Measurements from ENCODE around the gene OR8K1. TPM values are rescaled to one million over a fixed set of nuclear protein-coding genes. Genes with fewer than 3 reads are reported as not detected.

Gene OR8K1
- not detected in 2 replicates for total RNA-seq (2014; rRNA removed; shearing (Covaris generic))

- no peak for DNase-seq (ENCODE audit: low spot score)
- in situ Hi-C loops (cut with HindIII; ENCODE audit: low sequenced_read_pairs), result no loop called here
These were observed at the start of gene OR8K1 for GRCh38 chr11:56345739-56346138. OR8K1 (plus strand) TSS chr11:56346039; CDS start chr11:56346039, 0 bp downstream.

GRCh38 chr11:56296898-56297297, 48.9 kb upstream of the OR8K1 start:
- no peak for DNase-seq (ENCODE audit: low spot score)
- in situ Hi-C loops (cut with HindIII; ENCODE audit: low sequenced_read_pairs), result no loop called here

DNA sequence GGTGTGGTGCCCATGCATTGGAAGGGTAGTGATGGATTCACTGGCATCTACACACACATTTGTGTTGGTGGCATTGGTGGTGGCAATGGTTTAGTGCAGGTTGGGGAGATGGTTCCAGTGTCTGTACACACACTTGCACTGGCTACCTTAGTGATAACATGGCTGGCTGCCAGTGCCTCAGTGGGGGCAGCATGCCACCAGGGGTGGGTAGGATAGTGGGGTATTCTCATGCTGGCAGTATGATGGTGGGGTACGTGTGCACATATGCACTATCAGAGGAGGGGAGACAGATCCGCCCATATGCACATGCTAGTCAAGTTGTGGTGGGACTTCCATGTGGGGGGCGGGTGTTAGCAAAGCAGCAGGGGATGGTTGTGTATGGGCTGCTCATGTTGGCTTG, 38.0 kb upstream of the OR8K1 start:
- in situ Hi-C loops (cut with HindIII; ENCODE audit: low sequenced_read_pairs), result no loop called here

DNA sequence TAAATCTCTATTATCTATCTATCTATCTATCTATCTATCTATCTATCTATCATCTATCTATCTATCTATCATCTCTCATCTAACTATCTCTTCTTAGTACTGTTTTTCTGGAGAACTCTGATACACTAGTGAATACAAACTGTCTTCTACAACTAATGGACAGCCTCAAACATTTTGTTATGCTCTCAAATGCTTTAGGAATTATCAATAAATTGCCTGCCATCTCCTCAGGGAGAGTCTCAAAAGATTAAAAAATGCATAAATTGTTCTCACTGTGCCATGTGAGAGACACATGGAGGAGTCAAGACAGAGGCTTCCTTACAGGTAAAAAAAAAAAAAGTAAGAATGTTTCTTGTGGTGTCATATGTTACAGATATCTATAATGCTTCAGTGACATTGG, 31.0 kb upstream of the OR8K1 start, which contains the start of gene OR8K3:
Gene OR8K3 (plus strand): TSS at position 301 of the 400 bp plus-strand sequence. CDS start 3,163 bp downstream, outside the sequence.
- no peak for DNase-seq (ENCODE audit: low spot score)
- in situ Hi-C loops (cut with HindIII; ENCODE audit: low sequenced_read_pairs), result no loop called here

More for the DNA sequence above, 38.0 kb upstream of the OR8K1 start:
- DNase-seq (ENCODE audit: low spot score), result no peak

GRCh38 chr11:56331861-56332491, 13.9 kb upstream of the OR8K1 start:
- in situ Hi-C loops (cut with HindIII; ENCODE audit: low sequenced_read_pairs), result no loop called here
- no peak for DNase-seq (ENCODE audit: low spot score)

DNA sequence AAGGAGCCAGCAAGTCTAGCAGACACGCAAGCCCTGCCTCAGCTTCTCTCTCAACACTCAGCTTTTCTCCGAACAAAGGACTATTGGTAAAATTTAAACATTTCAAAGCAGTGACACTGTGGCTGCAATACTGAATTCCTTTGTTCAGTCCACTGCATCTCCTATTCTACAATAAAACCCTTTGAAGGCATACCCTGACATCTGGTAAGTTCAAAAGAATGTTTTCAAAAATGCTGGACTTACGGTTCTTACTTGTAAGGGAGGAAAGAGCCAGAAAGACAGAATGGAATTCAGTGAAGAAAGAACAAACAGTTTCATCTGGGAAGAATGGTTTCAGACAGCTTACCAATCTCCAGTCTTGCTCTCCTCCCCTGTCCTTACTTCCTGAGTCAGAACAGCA, 12.7 kb upstream of the OR8K1 start:
- in situ Hi-C loops (cut with HindIII; ENCODE audit: low sequenced_read_pairs), result no loop called here
- DNase-seq (ENCODE audit: low spot score), result no peak

DNA sequence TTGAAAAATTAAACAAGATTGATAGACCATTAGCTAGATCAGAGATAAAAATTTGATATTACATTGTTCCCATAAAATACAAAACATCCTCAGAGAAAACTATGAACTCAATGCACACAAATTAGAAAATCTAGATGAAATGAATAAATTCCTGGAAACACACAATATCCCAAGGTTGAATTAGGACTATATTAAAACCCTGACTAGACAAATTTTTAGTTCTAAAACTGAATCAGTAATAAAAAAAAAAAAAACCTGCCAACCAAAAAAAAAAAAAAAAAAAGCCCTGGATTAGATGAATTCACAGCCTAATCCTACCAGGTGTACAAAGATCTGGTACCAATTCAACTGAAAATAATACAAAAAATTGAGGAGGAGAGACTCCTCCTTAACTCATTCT, 5.5 kb upstream of the OR8K1 start:
- DNase-seq (ENCODE audit: low spot score), result no peak
- in situ Hi-C loops (cut with HindIII; ENCODE audit: low sequenced_read_pairs), result no loop called here

- DNase-seq (ENCODE audit: low spot score), result no peak
- in situ Hi-C loops (cut with HindIII; ENCODE audit: low sequenced_read_pairs), result no loop called here
These were observed 8.2 kb downstream of the OR8K1 start, which contains the start of gene OR8J1 for GRCh38 chr11:56353991-56354390. OR8J1 (plus strand) TSS chr11:56354291; CDS start chr11:56360247, 5,956 bp downstream.

DNA sequence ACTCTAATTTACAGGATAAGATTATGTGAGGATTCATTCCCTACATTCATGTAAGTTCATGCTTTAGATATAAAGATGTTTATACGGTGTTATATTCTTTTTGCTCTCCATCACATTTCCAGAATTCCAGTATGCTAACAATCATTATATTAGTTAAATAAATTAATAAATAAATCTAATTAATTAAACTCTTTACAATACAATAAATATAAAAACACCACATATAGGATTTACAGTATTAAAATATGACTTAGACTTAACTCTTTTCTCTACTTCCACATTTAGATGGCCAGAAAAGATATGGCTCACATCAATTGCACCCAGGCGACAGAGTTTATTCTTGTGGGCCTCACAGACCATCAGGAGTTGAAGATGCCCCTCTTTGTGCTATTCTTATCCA, 29.5 kb downstream of the OR8K1 start, which contains the start of gene OR8U1:
Gene OR8U1 (plus strand): TSS at position 301 of the 400 bp plus-strand sequence. CDS start 0 bp downstream, at position 301.
- in situ Hi-C loops (cut with HindIII; ENCODE audit: low sequenced_read_pairs), result no loop called here
- DNase-seq (ENCODE audit: low spot score), result no peak

- in situ Hi-C loops (cut with HindIII; ENCODE audit: low sequenced_read_pairs), result no loop called here
- no peak for DNase-seq (ENCODE audit: low spot score)
These were observed 34.3 kb downstream of the OR8K1 start for GRCh38 chr11:56380120-56380519.

- DNase-seq (ENCODE audit: low spot score), result no peak
- in situ Hi-C loops (cut with HindIII; ENCODE audit: low sequenced_read_pairs), result no loop called here
These were observed 48.5 kb downstream of the OR8K1 start for GRCh38 chr11:56394381-56394780.

DNA sequence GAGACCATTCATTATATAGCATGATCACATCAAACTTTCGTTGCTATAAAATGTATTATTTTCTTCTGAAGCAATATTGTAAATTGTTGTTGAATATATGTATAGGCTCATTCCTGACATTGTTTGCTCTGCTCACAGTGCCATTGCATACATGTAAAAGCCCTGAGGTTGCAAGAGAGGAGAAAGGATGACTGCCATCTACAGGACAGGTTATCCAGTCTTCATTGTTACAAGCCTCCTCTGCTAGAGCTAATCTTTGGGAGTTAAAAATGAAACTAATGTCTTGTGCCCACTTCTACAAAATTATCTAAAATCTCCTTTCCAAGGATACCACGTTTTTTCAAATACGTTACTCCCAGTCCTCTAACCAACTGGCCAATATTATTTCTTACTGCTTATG, 50.2 kb downstream of the OR8K1 start:
- no peak for DNase-seq (ENCODE audit: low spot score)
- in situ Hi-C loops (cut with HindIII; ENCODE audit: low sequenced_read_pairs), result no loop called here

Other genes with a start within 250 kb of the OR8K1 start
- gene OR8H2, start 242.4 kb upstream of the OR8K1 start, total RNA-seq (2014; rRNA removed; shearing (Covaris generic)), result not detected in 2 replicates
- gene OR8H3, start 223.7 kb upstream of the OR8K1 start, total RNA-seq (2014; rRNA removed; shearing (Covaris generic)), result not detected in 2 replicates
- gene OR8J3, start 205.8 kb upstream of the OR8K1 start, total RNA-seq (2014; rRNA removed; shearing (Covaris generic)), result not detected in 2 replicates
- not detected in 2 replicates for gene OR8K5, start 185.7 kb upstream of the OR8K1 start, total RNA-seq (2014; rRNA removed; shearing (Covaris generic))
- not detected in 2 replicates for gene OR5J2, start 169.4 kb upstream of the OR8K1 start, total RNA-seq (2014; rRNA removed; shearing (Covaris generic))
- not detected in 2 replicates for gene OR5T2, start 111.8 kb upstream of the OR8K1 start, total RNA-seq (2014; rRNA removed; shearing (Covaris generic))
- gene OR5T3, start 93.8 kb upstream of the OR8K1 start, total RNA-seq (2014; rRNA removed; shearing (Covaris generic)), result not detected in 2 replicates
- gene OR5T1, start 71.9 kb upstream of the OR8K1 start, total RNA-seq (2014; rRNA removed; shearing (Covaris generic)), result not detected in 2 replicates
- gene OR8H1, start 53.8 kb upstream of the OR8K1 start, total RNA-seq (2014; rRNA removed; shearing (Covaris generic)), result not detected in 2 replicates
- not detected in 2 replicates for gene OR8K3, start 30.9 kb upstream of the OR8K1 start, total RNA-seq (2014; rRNA removed; shearing (Covaris generic))
- not detected in 2 replicates for gene OR8J1, start 8.3 kb downstream of the OR8K1 start, total RNA-seq (2014; rRNA removed; shearing (Covaris generic))
- not detected in 2 replicates for gene OR8U1, start 29.6 kb downstream of the OR8K1 start, total RNA-seq (2014; rRNA removed; shearing (Covaris generic))
- gene OR5AL1, start 66.7 kb downstream of the OR8K1 start, total RNA-seq (2014; rRNA removed; shearing (Covaris generic)), result not detected in 2 replicates
- gene OR5M3, start 127.3 kb downstream of the OR8K1 start, total RNA-seq (2014; rRNA removed; shearing (Covaris generic)), result not detected in 2 replicates
- not detected in 2 replicates for gene OR5M8, start 145.3 kb downstream of the OR8K1 start, total RNA-seq (2014; rRNA removed; shearing (Covaris generic))
- not detected in 2 replicates for gene OR5M11, start 197.2 kb downstream of the OR8K1 start, total RNA-seq (2014; rRNA removed; shearing (Covaris generic))
- not detected in 2 replicates for gene OR5M10, start 231.7 kb downstream of the OR8K1 start, total RNA-seq (2014; rRNA removed; shearing (Covaris generic))